ENCODE results near the gene KLLN. TPM values are rescaled to one million over a fixed set of nuclear protein-coding genes. Genes with fewer than 3 reads are reported as not detected.
"Not testable (repeated sequence)": the region's sequence is repeated elsewhere in the genome, so short reads cannot be mapped to it uniquely, and the experiment has no call there.

Gene KLLN
- total and polyA plus RNA-seq, 12 donors: 0.15 to 0.69 (median 0.39) TPM

DNA sequence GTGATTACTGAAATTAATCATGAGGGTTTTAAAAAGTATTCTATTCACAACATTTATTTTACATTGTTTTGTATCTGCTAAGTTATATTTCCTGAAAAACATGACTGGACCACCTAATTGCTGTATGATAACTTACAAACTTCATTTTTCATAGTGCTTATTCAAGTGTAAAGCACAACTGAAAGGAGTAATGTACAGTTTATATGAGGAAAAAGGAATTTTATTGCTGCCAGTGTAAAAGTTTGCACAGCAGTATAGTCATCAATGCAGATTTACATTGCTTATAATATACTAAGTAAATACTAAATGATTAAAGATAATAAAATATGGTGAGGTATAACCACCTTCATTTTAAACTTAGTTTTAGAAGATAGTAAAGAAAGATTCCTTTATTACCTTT, 4.1 kb upstream of the KLLN start:
- ATAC-seq (no peak), DNase-seq (no peak)
- intact Hi-C loops (cut with DNase I): loop anchor here in 7 of 10 donors (5.0 to 10.0 kb wide), 7 partner anchors 60 to 377 kb away; no protein-coding TSS in a partner anchor
- H3K4me1 ChIP-seq: peaks cover 0 to 53% (median 38%) of the 10 kb centered on the region in 9 donors
- peaks cover 0 to 9% (median 0%) of the 10 kb centered on the region in 9 donors for H3K36me3 ChIP-seq
- H3K27ac ChIP-seq: peak overlapping the region in 8 of 10 donors; percentile 91 to 99 (median 98)
- TF ChIP-seq CTCF (IDR thresholded peaks at IDR 0.05): no peak
- H3K27me3 ChIP-seq: no peaks in the 10 kb centered on the region
- H3K4me3 ChIP-seq: peak overlapping the region; percentile 77 to 90 (median 85)
- H3K9me3 ChIP-seq: no peaks in the 10 kb centered on the region

- DNase-seq (no peak), ATAC-seq (no peak)
- peaks cover 0 to 1% (median 0%) of the 10 kb centered on the region in 9 donors for H3K36me3 ChIP-seq
- H3K27me3 ChIP-seq: no peaks in the 10 kb centered on the region
- H3K27ac ChIP-seq: peak overlapping the region in 9 of 10 donors; percentile 91 to 99 (median 98)
- no peak for TF ChIP-seq CTCF (IDR thresholded peaks at IDR 0.05)
- intact Hi-C loops (cut with DNase I): loop anchor here in 7 of 10 donors (5.0 to 10.0 kb wide), 7 partner anchors 61 to 378 kb away; no protein-coding TSS in a partner anchor
- H3K9me3 ChIP-seq: no peaks in the 10 kb centered on the region
- peaks cover 0 to 47% (median 37%) of the 10 kb centered on the region in 9 donors for H3K4me1 ChIP-seq
- peak overlapping the region; percentile 77 to 90 (median 85) for H3K4me3 ChIP-seq
- WGBS, 2 donors: 4 to 11% methylated on average over 3 of the region's 3 CpGs
Observed at GRCh38 chr10:87866412-87866974, 3.2 kb upstream of the KLLN start.

GRCh38 chr10:87865241-87865881, 2.0 kb upstream of the KLLN start:
- no peaks in the 10 kb centered on the region for H3K9me3 ChIP-seq
- peak overlapping the region; percentile 77 to 90 (median 85) for H3K4me3 ChIP-seq
- intact Hi-C loops (cut with DNase I): loop anchor here in 7 of 10 donors (5.0 to 10.0 kb wide), 7 partner anchors 62 to 379 kb away; no protein-coding TSS in a partner anchor
- no peak for TF ChIP-seq CTCF (IDR thresholded peaks at IDR 0.05)
- 2 to 4% methylated on average over 4 of the region's 4 CpGs for WGBS, 2 donors
- DNase-seq (no peak), ATAC-seq (no peak)
- H3K36me3 ChIP-seq: no peaks in the 10 kb centered on the region
- H3K27ac ChIP-seq: peak overlapping the region; percentile 91 to 99 (median 98)
- H3K4me1 ChIP-seq: peaks cover 5 to 47% (median 36%) of the 10 kb centered on the region in 9 donors
- no peaks in the 10 kb centered on the region for H3K27me3 ChIP-seq

DNA sequence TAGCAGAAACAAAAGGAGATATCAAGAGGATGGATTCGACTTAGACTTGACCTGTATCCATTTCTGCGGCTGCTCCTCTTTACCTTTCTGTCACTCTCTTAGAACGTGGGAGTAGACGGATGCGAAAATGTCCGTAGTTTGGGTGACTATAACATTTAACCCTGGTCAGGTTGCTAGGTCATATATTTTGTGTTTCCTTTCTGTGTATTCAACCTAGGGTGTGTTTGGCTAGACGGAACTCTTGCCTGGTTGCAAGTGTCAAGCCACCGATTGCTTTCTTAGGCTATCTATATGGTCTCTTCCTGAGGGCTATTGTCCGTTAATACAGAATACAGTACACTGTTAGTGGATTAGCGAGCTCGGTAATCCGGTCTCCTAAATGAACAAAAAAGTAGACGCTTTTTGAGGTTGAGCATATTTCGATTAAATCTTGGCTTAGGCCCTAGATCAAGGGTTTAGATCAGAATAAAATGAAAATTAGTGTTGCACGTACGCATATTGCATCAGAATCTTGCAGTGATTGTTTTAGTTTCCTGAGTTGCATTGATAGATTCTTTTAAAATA, 1.2 kb upstream of the KLLN start:
- 1% methylated on average over 16 of the region's 16 CpGs for WGBS, 2 donors
- Histone ChIP-seq H3K9me3 (no peaks in the 10 kb centered on the region), H3K36me3 (no peaks in the 10 kb centered on the region), H3K27me3 (no peaks in the 10 kb centered on the region), H3K27ac (peak overlapping the region; percentile 91 to 99 (median 98)), H3K4me3 (peak overlapping the region; percentile 77 to 90 (median 85)), H3K4me1 (peaks cover 5 to 45% (median 28%) of the 10 kb centered on the region in 9 donors)
- DNase-seq (no peak), ATAC-seq (no peak)
- intact Hi-C loops (cut with DNase I): loop anchor here in 9 of 10 donors (5.0 to 10.0 kb wide), 17 partner anchors 63 to 688 kb away; no protein-coding TSS in a partner anchor
- no peak for TF ChIP-seq CTCF (IDR thresholded peaks at IDR 0.05)

GRCh38 chr10:87863951-87864495, 690 bp upstream of the KLLN start:
- peak overlapping the region; percentile 91 to 99 (median 98) for H3K27ac ChIP-seq
- not testable (repeated sequence) for ATAC-seq, H3K36me3 ChIP-seq, H3K27me3 ChIP-seq, H3K9me3 ChIP-seq
- H3K4me3 ChIP-seq: peak overlapping the region; percentile 77 to 90 (median 85)
- intact Hi-C loops (cut with DNase I): loop anchor here in 9 of 10 donors (2.0 to 10.0 kb wide), 17 partner anchors 91 to 688 kb away; no protein-coding TSS in a partner anchor
- peaks cover 4 to 39% (median 24%) of the 10 kb centered on the region in 9 donors for H3K4me1 ChIP-seq
- 0% methylated on average over 34 to 47 of the region's 47 CpGs for WGBS, 2 donors
- peak in 1 of 2 donors; percentile 51 for DNase-seq

Measured in heart right ventricle (tissue), 16 donors.